ENCODE data around the gene REEP5. TPM values are rescaled to one million over a fixed set of nuclear protein-coding genes. Genes with fewer than 3 reads are reported as not detected.

REEP5 gene
- total RNA-seq, 4 donors from 2014 or later = 169 to 300 (median 231) TPM

GRCh38 chr5:112880219-112880964 is 41.6 kb downstream of the REEP5 start:
- DNase-seq = no peak
- H3K27ac ChIP-seq = peak overlapping the region in 1 of 3 donors; percentile 19
- H3K9me3 ChIP-seq = no peaks in the 10 kb centered on the region
- WGBS, 2 donors = 89 to 90% methylated on average over 2 of the region's 2 CpGs
- H3K4me1 ChIP-seq = peaks cover 3 to 44% of the 10 kb centered on the region in 2 donors
- no peaks in the 10 kb centered on the region for H3K27me3 ChIP-seq
- intact Hi-C loops (cut with DNase I) = no loop called here
- H3K36me3 ChIP-seq = peaks cover 5 to 13% of the 10 kb centered on the region in 2 donors
- TF ChIP-seq CTCF (IDR thresholded peaks at IDR 0.05) (no peak), POLR2A (IDR thresholded peaks at IDR 0.05) (no peak)
- H3K4me3 ChIP-seq (replicated peaks in 1 of 3) = no peak overlapping the region

- Histone ChIP-seq H3K36me3 (peaks cover 3 to 7% of the 10 kb centered on the region in 2 donors), H3K9me3 (no peaks in the 10 kb centered on the region), H3K27me3 (no peaks in the 10 kb centered on the region), H3K4me3 (replicated peaks in 1 of 3) (no peak overlapping the region), H3K4me1 (peaks cover 0 to 33% of the 10 kb centered on the region in 2 donors), H3K27ac (peak overlapping the region in 1 of 3 donors; percentile 50)
- WGBS, 2 donors = 69 to 70% methylated on average over 4 of the region's 4 CpGs
- no peak for DNase-seq
- intact Hi-C loops (cut with DNase I) = no loop called here
- no peak for TF ChIP-seq POLR2A (IDR thresholded peaks at IDR 0.05)
- TF ChIP-seq CTCF (IDR thresholded peaks at IDR 0.05) = no peak
These were observed 43.3 kb downstream of the REEP5 start for GRCh38 chr5:112878760-112879159.

- intact Hi-C loops (cut with DNase I) = no loop called here
- WGBS, 2 donors = 70 to 92% methylated on average over 4 of the region's 4 CpGs
- no peaks in the 10 kb centered on the region for H3K27me3 ChIP-seq
- no peak for DNase-seq
- peaks cover 0 to 7% of the 10 kb centered on the region in 2 donors for H3K36me3 ChIP-seq
- no peak overlapping the region for H3K4me3 ChIP-seq (replicated peaks in 1 of 3)
- no peak for TF ChIP-seq CTCF (IDR thresholded peaks at IDR 0.05)
- no peak for TF ChIP-seq POLR2A (IDR thresholded peaks at IDR 0.05)
- peaks cover 0 to 33% of the 10 kb centered on the region in 2 donors for H3K4me1 ChIP-seq
- no peaks in the 10 kb centered on the region for H3K9me3 ChIP-seq
- H3K27ac ChIP-seq = peak overlapping the region in 1 of 3 donors; percentile 50
These were observed 43.9 kb downstream of the REEP5 start for GRCh38 chr5:112878101-112878500.

- Histone ChIP-seq H3K4me3 (replicated peaks in 1 of 3) (no peak overlapping the region), H3K9me3 (no peaks in the 10 kb centered on the region), H3K36me3 (peaks cover 0 to 7% of the 10 kb centered on the region in 2 donors), H3K4me1 (peaks cover 0 to 31% of the 10 kb centered on the region in 2 donors), H3K27ac (no peak overlapping the region), H3K27me3 (no peaks in the 10 kb centered on the region)
- WGBS, 2 donors = 56 to 76% methylated on average over 2 of the region's 2 CpGs
- intact Hi-C loops (cut with DNase I) = no loop called here
- no peak for DNase-seq
- TF ChIP-seq POLR2A (IDR thresholded peaks at IDR 0.05) = no peak
- no peak for TF ChIP-seq CTCF (IDR thresholded peaks at IDR 0.05)
These were observed 45.7 kb downstream of the REEP5 start for GRCh38 chr5:112876362-112876761.

GRCh38 chr5:112870966-112871365 is 51.1 kb downstream of the REEP5 start:
- Histone ChIP-seq H3K27me3 (no peaks in the 10 kb centered on the region), H3K36me3 (peaks cover 27 to 44% of the 10 kb centered on the region in 2 donors), H3K9me3 (no peaks in the 10 kb centered on the region), H3K27ac (no peak overlapping the region), H3K4me3 (replicated peaks in 1 of 3) (no peak overlapping the region), H3K4me1 (no peaks in the 10 kb centered on the region)
- intact Hi-C loops (cut with DNase I) = no loop called here
- TF ChIP-seq CTCF (IDR thresholded peaks at IDR 0.05) = no peak
- DNase-seq = no peak
- WGBS, 2 donors = 62 to 93% methylated on average over 3 of the region's 3 CpGs

Data from thyroid gland (tissue), 4 donors.